GM12864 (cell line): Measurements from ENCODE around the gene DCT.

Experiments used
- DNase-seq: peaks from one replicate; pipeline ENCODE4 v3.0.0-alpha.2; 2011; ENCODE audit warnings: low read depth
- H3K4me3 ChIP-seq: 2 replicates; pipeline ENCODE4 v1.5.1; 2011; ENCODE audit warnings: mild to moderate bottlenecking, low read depth, low read length, control low read depth
- CTCF ChIP-seq: IDR thresholded peaks from 2 replicates; pipeline ENCODE4 v1.5.1; 2011; ENCODE audit warnings: low read depth, mild to moderate bottlenecking, moderate library complexity, low read length, control low read depth, inconsistent platforms; ENCODE audit errors: missing control alignments

The DCT gene

GRCh38 chr13:94408314-94409036 is 71.0 kb downstream of the DCT start:
- DNase-seq: no peak
- H3K4me3 ChIP-seq: no peak overlapping the region
- no peak for TF ChIP-seq CTCF

GRCh38 chr13:94400874-94401273 is 78.6 kb downstream of the DCT start:
- no peak overlapping the region for H3K4me3 ChIP-seq
- no peak for TF ChIP-seq CTCF
- no peak for DNase-seq

- H3K4me3 ChIP-seq: no peak overlapping the region
- DNase-seq: no peak
- TF ChIP-seq CTCF: no peak
Observed at GRCh38 chr13:94399812-94400211, 79.7 kb downstream of the DCT start.

- DNase-seq: no peak
- no peak for TF ChIP-seq CTCF
Observed at GRCh38 chr13:94395860-94396259, 83.6 kb downstream of the DCT start.

GRCh38 chr13:94394723-94395122 is 84.8 kb downstream of the DCT start:
- TF ChIP-seq CTCF: no peak
- no peak overlapping the region for H3K4me3 ChIP-seq
- DNase-seq: no peak

More at GRCh38 chr13:94395860-94396259, 83.6 kb downstream of the DCT start:
- H3K4me3 ChIP-seq: no peak overlapping the region

GRCh38 chr13:94390881-94391280 is 88.6 kb downstream of the DCT start:
- DNase-seq: no peak
- TF ChIP-seq CTCF: no peak
- no peak overlapping the region for H3K4me3 ChIP-seq
